H9 (cell line): Measurements from ENCODE around the gene CEP350. TPM values are rescaled to one million over a fixed set of nuclear protein-coding genes. Genes with fewer than 3 reads are reported as not detected.

Experiments used
- DNase-seq: peaks from one replicate; pipeline ENCODE4 v3.0.0-alpha.2; 2017
- H2AFZ ChIP-seq: one replicate; pipeline ENCODE4 v1.6.1; 2013; ENCODE audit warnings: mild to moderate bottlenecking, low read length, control low read depth, moderate library complexity
- H2AK5ac ChIP-seq: 2 replicates; pipeline ENCODE4 v1.6.1; 2013; ENCODE audit warnings: low read length, control low read depth, mixed read lengths; ENCODE audit not compliant: insufficient read length
- H2BK120ac ChIP-seq: one replicate; pipeline ENCODE4 v1.6.1; 2013; ENCODE audit warnings: low read depth, mild to moderate bottlenecking, low read length, control low read depth, inconsistent platforms; ENCODE audit not compliant: poor library complexity, severe bottlenecking
- H2BK12ac ChIP-seq: 2 replicates; pipeline ENCODE4 v1.6.1; 2013; ENCODE audit warnings: low read length, control low read depth, mixed read lengths, low read depth; ENCODE audit not compliant: insufficient read length
- H2BK15ac ChIP-seq: 2 replicates; pipeline ENCODE4 v1.6.1; 2013; ENCODE audit warnings: low read depth, low read length, control low read depth
- H2BK20ac ChIP-seq: one replicate; pipeline ENCODE4 v1.6.1; 2013; ENCODE audit warnings: low read depth, mild to moderate bottlenecking, low read length, control low read depth, inconsistent platforms; ENCODE audit not compliant: poor library complexity, severe bottlenecking
- H2BK5ac ChIP-seq: 2 replicates; pipeline ENCODE4 v1.6.1; 2013; ENCODE audit warnings: low read length, control low read depth, mixed read lengths; ENCODE audit not compliant: insufficient read length
- H3K14ac ChIP-seq: 2 replicates; pipeline ENCODE4 v1.6.1; 2013; ENCODE audit warnings: low read length, control low read depth; ENCODE audit not compliant: insufficient read depth
- H3K18ac ChIP-seq: 2 replicates; pipeline ENCODE4 v1.6.1; 2013; ENCODE audit warnings: low read depth, mild to moderate bottlenecking, mixed read lengths, low read length, control low read depth; ENCODE audit not compliant: insufficient read length
- H3K23ac ChIP-seq: 2 replicates; pipeline ENCODE4 v1.6.1; 2013; ENCODE audit warnings: low read length, control low read depth, mixed read lengths, low read depth; ENCODE audit not compliant: insufficient read length
- H3K23me2 ChIP-seq: 2 replicates; pipeline ENCODE4 v1.6.1; 2013; ENCODE audit warnings: low read depth, mild to moderate bottlenecking, mixed read lengths, low read length, control low read depth; ENCODE audit not compliant: insufficient read length, poor library complexity, severe bottlenecking
- H3K27ac ChIP-seq: 2 replicates; pipeline ENCODE4 v1.5.1; 2013; ENCODE audit warnings: low read length, control low read depth, mixed read lengths, low read depth; ENCODE audit not compliant: insufficient read length
- H3K27me3 ChIP-seq: 2 replicates; pipeline ENCODE4 v1.6.1; 2013; ENCODE audit warnings: low read length, control low read depth, inconsistent platforms; ENCODE audit not compliant: insufficient read depth
- H3K4ac ChIP-seq: 2 replicates; pipeline ENCODE4 v1.6.1; 2013; ENCODE audit warnings: low read depth, mild to moderate bottlenecking, control low read depth, inconsistent platforms, low read length, moderate library complexity
- H3K4me1 ChIP-seq: 2 replicates; pipeline ENCODE4 v1.6.1; 2013; ENCODE audit warnings: low read length, control low read depth, inconsistent platforms; ENCODE audit not compliant: insufficient read depth
- H3K4me2 ChIP-seq: 2 replicates; pipeline ENCODE4 v1.6.1; 2013; ENCODE audit warnings: low read length, control low read depth, mixed read lengths; ENCODE audit not compliant: insufficient read length, insufficient read depth
- H3K56ac ChIP-seq: 2 replicates; pipeline ENCODE4 v1.6.1; 2013; ENCODE audit warnings: low read depth, mild to moderate bottlenecking, mixed read lengths, low read length, control low read depth; ENCODE audit not compliant: insufficient read length
- H3K79me1 ChIP-seq: 2 replicates; pipeline ENCODE4 v1.6.1; 2013; ENCODE audit warnings: low read depth, mild to moderate bottlenecking, moderate library complexity, low read length, control low read depth, inconsistent platforms; ENCODE audit not compliant: insufficient read depth, poor library complexity, severe bottlenecking
- H3K79me2 ChIP-seq: 2 replicates; pipeline ENCODE4 v1.6.1; 2013; ENCODE audit warnings: low read length, control low read depth, inconsistent platforms; ENCODE audit not compliant: insufficient read depth
- H3K9ac ChIP-seq: 2 replicates; pipeline ENCODE4 v1.6.1; 2013; ENCODE audit warnings: low read length, control low read depth, mixed read lengths; ENCODE audit not compliant: insufficient read length; ENCODE audit errors: extremely low read depth
- H3K9me3 ChIP-seq: one replicate; pipeline ENCODE4 v1.6.1; 2013; ENCODE audit warnings: low read depth, low read length, inconsistent platforms; ENCODE audit not compliant: control insufficient read depth
- H3T11ph ChIP-seq: one replicate; pipeline ENCODE4 v1.6.1; 2013; ENCODE audit warnings: mild to moderate bottlenecking, low read length, control low read depth, inconsistent platforms
- H4K20me1 ChIP-seq: one replicate; pipeline ENCODE4 v1.6.1; 2013; ENCODE audit not compliant: control insufficient read depth, insufficient read length, insufficient read depth
- H4K5ac ChIP-seq: 2 replicates; pipeline ENCODE4 v1.6.1; 2013; ENCODE audit warnings: low read depth, mild to moderate bottlenecking, mixed read lengths, low read length, control low read depth; ENCODE audit not compliant: insufficient read length
- H4K8ac ChIP-seq: replicated peaks from 2 replicates; pipeline ENCODE4 v1.6.1; 2013; ENCODE audit warnings: low read length, control low read depth, mixed read lengths, low read depth; ENCODE audit not compliant: insufficient read length
- H4K91ac ChIP-seq: 2 replicates; pipeline ENCODE4 v1.6.1; 2013; ENCODE audit warnings: low read depth, mild to moderate bottlenecking, moderate library complexity, mixed read lengths, low read length, control low read depth; ENCODE audit not compliant: insufficient read length
- H3K27ac Mint-ChIP-seq, 3 experiments: 2 replicates in 2 of 3; 3 replicates in 1 of 3; pipeline ENCODE4 v1.8.0; 2020 to 2021; ENCODE audit warnings: mixed read lengths in 3 of 3, mild to moderate bottlenecking in 1 of 3, moderate library complexity in 1 of 3
- H3K27me3 Mint-ChIP-seq: 2 replicates; pipeline ENCODE4 v1.8.0; 2021; ENCODE audit warnings: low read depth, mild to moderate bottlenecking, moderate library complexity, mixed read lengths
- H3K36me3 Mint-ChIP-seq, 3 experiments: 2 replicates in 2 of 3; 3 replicates in 1 of 3; pipeline ENCODE4 v1.8.0; 2020 to 2021; ENCODE audit warnings: low read depth in 3 of 3, mixed read lengths in 3 of 3; ENCODE audit not compliant: insufficient read depth in 1 of 3
- H3K4me1 Mint-ChIP-seq, 2 experiments: 2 replicates each; pipeline ENCODE4 v1.8.0; 2020; ENCODE audit warnings: mixed read lengths in 2 of 2
- H3K4me3 Mint-ChIP-seq, 2 experiments: 2 replicates in 1 of 2; 3 replicates in 1 of 2; pipeline ENCODE4 v1.8.0; 2020 to 2021; ENCODE audit warnings: mild to moderate bottlenecking in 2 of 2, mixed read lengths in 2 of 2, moderate library complexity in 1 of 2
- H3K9me3 Mint-ChIP-seq, 2 experiments: 2 replicates in 1 of 2; 3 replicates in 1 of 2; pipeline ENCODE4 v1.8.0; 2020; ENCODE audit warnings: mild to moderate bottlenecking in 2 of 2, mixed read lengths in 2 of 2, moderate library complexity in 1 of 2
- WGBS: extraction: QIAGEN DNeasy Blood & Tissue Kit; methylation state at CpG from one replicate; pipeline ENCODE4 v1.1.7; 2013; ENCODE audit warnings: missing lambda C conversion rate, low lambda C conversion rate, mixed read lengths; ENCODE audit not compliant: insufficient read length; ENCODE audit errors: extremely low coverage; 5-methylcytosine and 5-hydroxymethylcytosine counted together
- total RNA-seq: library from RNA; stranded (reverse); gene quantifications from 2 replicates; pipeline ENCODE4 v1.2.1, GENCODE V29; 2021
- TF ChIP-seq, protein P1 (sequence below): fragments of 200-600 bp; sonication (generic); conservative IDR thresholded peaks from 3 replicates; pipeline ENCODE4 v1.8.0; 2021; ENCODE audit warnings: antibody characterized with exemption, mild to moderate bottlenecking

Gene CEP350
- total RNA-seq, 1 experiment from 2014 or later: 39.2 TPM

DNA sequence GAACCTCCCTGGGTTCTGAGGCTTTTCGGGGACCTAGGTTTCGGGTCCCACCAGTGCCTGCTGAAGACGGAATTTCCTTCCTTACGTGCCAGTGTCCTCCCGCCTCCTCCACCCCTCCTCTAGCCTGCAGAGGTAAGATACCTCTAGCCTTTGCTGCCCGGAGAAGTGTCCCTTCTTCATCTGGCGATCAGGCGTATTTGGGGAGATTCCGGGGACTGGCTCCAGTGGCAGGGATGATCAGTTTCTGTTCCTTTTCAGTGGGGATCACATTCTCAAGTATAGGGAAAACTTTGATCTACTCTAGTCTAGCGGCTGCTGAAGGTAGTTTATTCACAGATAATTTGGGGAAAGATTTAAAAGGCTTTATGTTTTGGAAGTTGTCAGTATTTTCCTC lies 674 bp downstream of the CEP350 start:
- no peak overlapping the region for H3K56ac ChIP-seq
- H4K5ac ChIP-seq: no peak overlapping the region
- H3K79me1 ChIP-seq: no peaks in the 10 kb centered on the region
- H3K27me3 ChIP-seq: no peaks in the 10 kb centered on the region
- H2AK5ac ChIP-seq: no peak overlapping the region
- no peaks in the 10 kb centered on the region for H3K9me3 Mint-ChIP-seq
- H4K8ac ChIP-seq: no peak overlapping the region
- H3K9me3 ChIP-seq: no peaks in the 10 kb centered on the region
- H3T11ph ChIP-seq: no peak overlapping the region
- peaks cover 12% of the 10 kb centered on the region for H3K79me2 ChIP-seq
- peak overlapping the region; percentile 88 to 96 (median 91) for H3K27ac Mint-ChIP-seq
- no peak overlapping the region for H2BK12ac ChIP-seq
- H4K91ac ChIP-seq: no peak overlapping the region
- H2BK15ac ChIP-seq: no peak overlapping the region
- no peak overlapping the region for H2AFZ ChIP-seq
- no peaks in the 10 kb centered on the region for H3K27me3 Mint-ChIP-seq
- TF ChIP-seq, protein P1, sequence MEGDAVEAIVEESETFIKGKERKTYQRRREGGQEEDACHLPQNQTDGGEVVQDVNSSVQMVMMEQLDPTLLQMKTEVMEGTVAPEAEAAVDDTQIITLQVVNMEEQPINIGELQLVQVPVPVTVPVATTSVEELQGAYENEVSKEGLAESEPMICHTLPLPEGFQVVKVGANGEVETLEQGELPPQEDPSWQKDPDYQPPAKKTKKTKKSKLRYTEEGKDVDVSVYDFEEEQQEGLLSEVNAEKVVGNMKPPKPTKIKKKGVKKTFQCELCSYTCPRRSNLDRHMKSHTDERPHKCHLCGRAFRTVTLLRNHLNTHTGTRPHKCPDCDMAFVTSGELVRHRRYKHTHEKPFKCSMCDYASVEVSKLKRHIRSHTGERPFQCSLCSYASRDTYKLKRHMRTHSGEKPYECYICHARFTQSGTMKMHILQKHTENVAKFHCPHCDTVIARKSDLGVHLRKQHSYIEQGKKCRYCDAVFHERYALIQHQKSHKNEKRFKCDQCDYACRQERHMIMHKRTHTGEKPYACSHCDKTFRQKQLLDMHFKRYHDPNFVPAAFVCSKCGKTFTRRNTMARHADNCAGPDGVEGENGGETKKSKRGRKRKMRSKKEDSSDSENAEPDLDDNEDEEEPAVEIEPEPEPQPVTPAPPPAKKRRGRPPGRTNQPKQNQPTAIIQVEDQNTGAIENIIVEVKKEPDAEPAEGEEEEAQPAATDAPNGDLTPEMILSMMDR: no peak
- peak overlapping the region; percentile 85 to 87 for H3K4me3 Mint-ChIP-seq
- no peak overlapping the region for H3K23ac ChIP-seq
- no peaks in the 10 kb centered on the region for H3K36me3 Mint-ChIP-seq
- no CpG with 5 or more reads among the region's 10 CpGs for WGBS
- H2BK5ac ChIP-seq: no peak overlapping the region
- no peaks in the 10 kb centered on the region for H3K4me1 ChIP-seq
- H3K4me1 Mint-ChIP-seq: peaks cover 14 to 18% of the 10 kb centered on the region in 2 experiments
- no peak overlapping the region for H2BK20ac ChIP-seq
- no peak overlapping the region for H3K27ac ChIP-seq
- H3K18ac ChIP-seq: peak overlapping the region; percentile 73
- peak overlapping the region; percentile 79 for H3K9ac ChIP-seq
- H3K23me2 ChIP-seq: peaks cover 3% of the 10 kb centered on the region
- peak overlapping the region; percentile 86 for H3K14ac ChIP-seq
- H4K20me1 ChIP-seq: no peaks in the 10 kb centered on the region
- peak; percentile 66 for DNase-seq
- H2BK120ac ChIP-seq: no peak overlapping the region
- peak overlapping the region; percentile 84 for H3K4me2 ChIP-seq
- no peak overlapping the region for H3K4ac ChIP-seq
